Immature natural killer cell (primary cell): ENCODE data around the gene ABHD6. TPM values are rescaled to one million over a fixed set of nuclear protein-coding genes. Genes with fewer than 3 reads are reported as not detected.

Experiments used
- DNase-seq, 3 donors: peaks; one replicate each; pipeline ENCODE4 v3.0.0; 2022; ENCODE audit warnings: mixed read lengths in 1 of 3
- H3K27ac Mint-ChIP-seq, 6 donors: one replicate each; pipeline ENCODE4 v1.8.0; 2020; ENCODE audit warnings: mixed read lengths in 6 of 6, mild to moderate bottlenecking in 5 of 6, inconsistent platforms in 4 of 6, moderate library complexity in 3 of 6
- H3K27me3 Mint-ChIP-seq, 3 donors: one replicate each; pipeline ENCODE4 v1.8.0; 2020 to 2021; ENCODE audit warnings: low read depth in 3 of 3, mild to moderate bottlenecking in 3 of 3, mixed read lengths in 3 of 3, moderate library complexity in 3 of 3, inconsistent platforms in 1 of 3
- H3K36me3 Mint-ChIP-seq, 3 donors: one replicate each; pipeline ENCODE4 v1.8.0; 2020; ENCODE audit warnings: mixed read lengths in 3 of 3, inconsistent platforms in 2 of 3, mild to moderate bottlenecking in 2 of 3
- H3K4me1 Mint-ChIP-seq, 2 donors: one replicate each; pipeline ENCODE4 v1.8.0; 2020; ENCODE audit warnings: inconsistent platforms in 2 of 2, mild to moderate bottlenecking in 2 of 2, mixed read lengths in 2 of 2, moderate library complexity in 1 of 2
- H3K4me3 Mint-ChIP-seq, 5 donors: one replicate each; pipeline ENCODE4 v1.8.0; 2020; ENCODE audit warnings: mild to moderate bottlenecking in 5 of 5, mixed read lengths in 5 of 5, inconsistent platforms in 3 of 5, moderate library complexity in 3 of 5
- H3K9me3 Mint-ChIP-seq, 6 donors: one replicate each; pipeline ENCODE4 v1.8.0; 2020; ENCODE audit warnings: mild to moderate bottlenecking in 6 of 6, mixed read lengths in 6 of 6, inconsistent platforms in 4 of 6, moderate library complexity in 3 of 6
- polyA plus RNA-seq, 3 donors: library from polyadenylated mRNA; unstranded; fragments of 300-500 nt; fragmentation: Illumina TruSeq; gene quantifications; one replicate each; pipeline ENCODE4 v1.2.3, GENCODE V29; 2021

Gene ABHD6
- polyA plus RNA-seq, 3 donors from 2014 or later = 8.5 to 8.7 (median 8.6) TPM

GRCh38 chr3:58305882-58306711, 68.5 kb downstream of the ABHD6 start, which contains the start of the genes HTD2 and RPP14:
Gene HTD2, plus strand, starts transcription at chr3:58306520. Its CDS starts 11,094 bp downstream, at chr3:58317614.
Gene RPP14, plus strand, starts transcription at chr3:58306245. Its CDS starts 4,085 bp downstream, at chr3:58310330.
- Mint-ChIP-seq H3K27ac (peak within 1 kb of the TSS; percentile 99 to 100 (median 100)), H3K4me1 (peaks cover 39 to 41% of the 10 kb centered on the region in 2 donors), H3K4me3 (peak within 1 kb of the TSS; percentile 96 to 100 (median 98)), H3K9me3 (peaks cover 0 to 2% (median 0%) of the 10 kb centered on the region in 6 donors), H3K36me3 (peaks cover 3 to 7% (median 7%) of the 10 kb centered on the region in 3 donors), H3K27me3 (peaks cover 14 to 22% (median 16%) of the 10 kb centered on the region in 3 donors)
- DNase-seq = peak; percentile 98 to 99 (median 98)

GRCh38 chr3:58307639-58308215, 70.1 kb downstream of the ABHD6 start:
- Mint-ChIP-seq H3K9me3 (no peaks in the 10 kb centered on the region), H3K27ac (peak overlapping the region; percentile 34 to 100 (median 74)), H3K36me3 (peaks cover 8 to 18% (median 10%) of the 10 kb centered on the region in 3 donors), H3K4me3 (peak overlapping the region; percentile 96 to 100 (median 98)), H3K27me3 (peaks cover 9 to 13% (median 13%) of the 10 kb centered on the region in 3 donors), H3K4me1 (peaks cover 41% of the 10 kb centered on the region in 2 donors)
- DNase-seq = peak; percentile 35 to 53 (median 50)

- Mint-ChIP-seq H3K27ac (peak overlapping the region in 5 of 6 donors; percentile 27 to 99 (median 47)), H3K36me3 (peaks cover 8 to 24% (median 10%) of the 10 kb centered on the region in 3 donors), H3K4me1 (peaks cover 44 to 45% of the 10 kb centered on the region in 2 donors), H3K4me3 (peak overlapping the region in 2 of 5 donors; percentile 42 to 55), H3K9me3 (no peaks in the 10 kb centered on the region), H3K27me3 (peaks cover 9 to 13% (median 13%) of the 10 kb centered on the region in 3 donors)
- no peak for DNase-seq
Observed at GRCh38 chr3:58308728-58309127, 71.1 kb downstream of the ABHD6 start.

GRCh38 chr3:58317811-58318210, 80.2 kb downstream of the ABHD6 start:
- Mint-ChIP-seq H3K27me3 (no peaks in the 10 kb centered on the region), H3K4me3 (no peak overlapping the region), H3K36me3 (peaks cover 8 to 30% (median 9%) of the 10 kb centered on the region in 3 donors), H3K4me1 (peaks cover 10 to 15% of the 10 kb centered on the region in 2 donors), H3K9me3 (no peaks in the 10 kb centered on the region), H3K27ac (no peak overlapping the region)
- DNase-seq = no peak

- Mint-ChIP-seq H3K4me1 (peaks cover 4 to 9% of the 10 kb centered on the region in 2 donors), H3K27ac (no peak overlapping the region), H3K9me3 (no peaks in the 10 kb centered on the region), H3K4me3 (no peak overlapping the region), H3K27me3 (no peaks in the 10 kb centered on the region), H3K36me3 (peaks cover 3 to 14% (median 4%) of the 10 kb centered on the region in 3 donors)
- no peak for DNase-seq
Observed at GRCh38 chr3:58321791-58322190, 84.2 kb downstream of the ABHD6 start.

- no peaks in the 10 kb centered on the region for H3K9me3 Mint-ChIP-seq
- H3K4me1 Mint-ChIP-seq = peaks cover 4 to 6% of the 10 kb centered on the region in 2 donors
- no peak for DNase-seq
- H3K27me3 Mint-ChIP-seq = no peaks in the 10 kb centered on the region
- no peak overlapping the region for H3K4me3 Mint-ChIP-seq
- H3K36me3 Mint-ChIP-seq = peaks cover 3 to 7% (median 4%) of the 10 kb centered on the region in 3 donors
- no peak overlapping the region for H3K27ac Mint-ChIP-seq
Observed at GRCh38 chr3:58322793-58323192, 85.2 kb downstream of the ABHD6 start.

- Mint-ChIP-seq H3K9me3 (no peaks in the 10 kb centered on the region), H3K36me3 (peaks cover 0 to 3% (median 3%) of the 10 kb centered on the region in 3 donors), H3K4me1 (peaks cover 4 to 6% of the 10 kb centered on the region in 2 donors), H3K27me3 (no peaks in the 10 kb centered on the region), H3K27ac (peak overlapping the region in 3 of 6 donors; percentile 15 to 41 (median 34)), H3K4me3 (no peak overlapping the region)
- no peak for DNase-seq
Observed at GRCh38 chr3:58323529-58324390, 86.2 kb downstream of the ABHD6 start.

- DNase-seq = no peak
- Mint-ChIP-seq H3K9me3 (no peaks in the 10 kb centered on the region), H3K36me3 (peaks cover 0 to 2% (median 0%) of the 10 kb centered on the region in 3 donors), H3K4me1 (peaks cover 4 to 6% of the 10 kb centered on the region in 2 donors), H3K27me3 (no peaks in the 10 kb centered on the region), H3K4me3 (no peak overlapping the region), H3K27ac (peak overlapping the region in 4 of 6 donors; percentile 15 to 41 (median 26))
Observed at GRCh38 chr3:58324391-58325390, 87.1 kb downstream of the ABHD6 start.

GRCh38 chr3:58325525-58325992, 88.0 kb downstream of the ABHD6 start:
- Mint-ChIP-seq H3K27me3 (no peaks in the 10 kb centered on the region), H3K9me3 (no peaks in the 10 kb centered on the region), H3K27ac (peak overlapping the region in 1 of 6 donors; percentile 17), H3K36me3 (no peaks in the 10 kb centered on the region), H3K4me3 (no peak overlapping the region), H3K4me1 (peaks cover 4 to 6% of the 10 kb centered on the region in 2 donors)
- DNase-seq = no peak

GRCh38 chr3:58326267-58326900, 88.8 kb downstream of the ABHD6 start:
- Mint-ChIP-seq H3K4me3 (no peak overlapping the region), H3K27ac (peak overlapping the region in 1 of 6 donors; percentile 36), H3K4me1 (no peaks in the 10 kb centered on the region), H3K9me3 (no peaks in the 10 kb centered on the region), H3K36me3 (no peaks in the 10 kb centered on the region), H3K27me3 (peaks cover 0 to 2% (median 1%) of the 10 kb centered on the region in 3 donors)
- DNase-seq = no peak

- no peaks in the 10 kb centered on the region for H3K36me3 Mint-ChIP-seq
- no peak overlapping the region for H3K27ac Mint-ChIP-seq
- no peak for DNase-seq
- no peaks in the 10 kb centered on the region for H3K9me3 Mint-ChIP-seq
- peaks cover 13 to 20% of the 10 kb centered on the region in 2 donors for H3K4me1 Mint-ChIP-seq
- H3K27me3 Mint-ChIP-seq = peaks cover 0 to 3% (median 2%) of the 10 kb centered on the region in 3 donors
- no peak overlapping the region for H3K4me3 Mint-ChIP-seq
Observed at GRCh38 chr3:58329150-58329921, 91.7 kb downstream of the ABHD6 start.
